Activated naive CD4-positive, alpha-beta T cell treated with anti-CD3 and anti-CD28 coated beads, Interleukin-2, amount 50 U/mL, for 16 hours (primary cell): Measurements from ENCODE around the gene SETD2.

ENCODE experiments used
- DNase-seq: peaks from one replicate; pipeline ENCODE4 v3.0.0-alpha.2; 2020

Gene SETD2

DNA sequence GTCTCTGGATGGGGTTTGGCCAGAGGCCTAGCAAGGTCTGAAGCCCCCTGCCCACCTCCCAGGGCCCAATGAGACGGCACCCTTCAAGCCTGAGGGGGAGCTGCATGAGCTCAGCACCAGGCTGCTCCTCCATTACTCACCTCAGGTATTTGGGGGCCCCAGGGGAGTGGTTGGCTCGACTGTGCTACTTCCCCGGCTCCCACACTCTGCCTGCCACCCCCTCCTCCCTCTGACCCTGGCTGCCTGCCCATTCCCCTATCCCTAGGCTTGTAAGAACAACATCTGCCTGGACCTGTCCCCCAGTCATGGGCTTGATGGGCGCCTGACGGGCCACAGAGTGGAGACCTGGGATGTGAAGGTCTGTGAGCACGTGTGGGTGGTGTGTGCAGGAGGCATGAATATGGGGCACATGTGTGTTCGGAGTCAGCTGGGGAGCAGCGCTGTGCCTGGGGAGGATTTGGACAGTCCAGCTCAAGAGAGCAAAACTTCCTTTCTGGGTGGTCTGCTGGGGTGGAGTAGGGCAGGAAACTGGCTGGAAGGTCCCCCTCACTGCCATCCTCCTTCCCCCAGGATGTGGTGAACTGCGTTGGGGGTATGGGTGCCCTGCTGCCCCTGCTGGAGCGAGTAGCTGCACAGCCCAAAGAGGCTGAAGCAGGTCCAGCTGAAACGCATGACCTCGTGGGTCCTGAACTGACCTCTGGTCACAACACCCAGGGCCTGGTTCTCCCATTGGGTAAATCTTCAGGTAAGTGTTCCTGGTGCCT lies 167.0 kb downstream of the SETD2 start:
- DNase-seq: no peak

DNA sequence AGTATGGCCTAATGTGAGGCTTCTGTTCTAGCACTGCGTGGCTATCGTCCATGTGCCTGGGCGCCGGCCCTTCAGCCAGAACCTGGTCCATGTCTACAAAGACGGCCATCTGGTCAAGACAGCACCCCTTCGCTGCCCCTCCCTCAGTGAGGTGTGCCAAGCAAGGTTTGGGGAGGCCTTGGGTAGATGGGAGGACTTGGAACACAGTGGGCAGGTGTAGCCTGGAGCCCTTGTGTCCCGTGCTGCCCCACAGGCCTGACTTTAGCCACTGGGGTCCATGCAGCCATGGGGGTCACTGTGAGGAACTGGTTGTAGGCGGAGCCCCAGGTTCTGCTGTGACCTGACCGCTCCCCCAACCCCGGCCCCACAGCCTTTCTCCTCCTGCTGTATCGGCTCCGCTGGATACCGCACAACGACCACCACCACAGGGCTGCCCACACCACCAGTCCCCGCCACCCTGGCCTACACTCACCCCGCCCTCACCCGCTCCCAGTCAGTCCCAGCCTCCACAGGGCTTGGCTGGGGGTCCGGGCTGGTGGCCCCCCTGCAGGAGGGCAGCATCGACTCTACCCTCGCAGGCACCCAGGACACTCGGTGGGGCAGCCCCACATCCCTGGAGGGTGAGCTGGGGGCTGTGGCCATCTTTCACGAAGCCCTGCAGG lies 167.9 kb downstream of the SETD2 start:
- DNase-seq: no peak

DNA sequence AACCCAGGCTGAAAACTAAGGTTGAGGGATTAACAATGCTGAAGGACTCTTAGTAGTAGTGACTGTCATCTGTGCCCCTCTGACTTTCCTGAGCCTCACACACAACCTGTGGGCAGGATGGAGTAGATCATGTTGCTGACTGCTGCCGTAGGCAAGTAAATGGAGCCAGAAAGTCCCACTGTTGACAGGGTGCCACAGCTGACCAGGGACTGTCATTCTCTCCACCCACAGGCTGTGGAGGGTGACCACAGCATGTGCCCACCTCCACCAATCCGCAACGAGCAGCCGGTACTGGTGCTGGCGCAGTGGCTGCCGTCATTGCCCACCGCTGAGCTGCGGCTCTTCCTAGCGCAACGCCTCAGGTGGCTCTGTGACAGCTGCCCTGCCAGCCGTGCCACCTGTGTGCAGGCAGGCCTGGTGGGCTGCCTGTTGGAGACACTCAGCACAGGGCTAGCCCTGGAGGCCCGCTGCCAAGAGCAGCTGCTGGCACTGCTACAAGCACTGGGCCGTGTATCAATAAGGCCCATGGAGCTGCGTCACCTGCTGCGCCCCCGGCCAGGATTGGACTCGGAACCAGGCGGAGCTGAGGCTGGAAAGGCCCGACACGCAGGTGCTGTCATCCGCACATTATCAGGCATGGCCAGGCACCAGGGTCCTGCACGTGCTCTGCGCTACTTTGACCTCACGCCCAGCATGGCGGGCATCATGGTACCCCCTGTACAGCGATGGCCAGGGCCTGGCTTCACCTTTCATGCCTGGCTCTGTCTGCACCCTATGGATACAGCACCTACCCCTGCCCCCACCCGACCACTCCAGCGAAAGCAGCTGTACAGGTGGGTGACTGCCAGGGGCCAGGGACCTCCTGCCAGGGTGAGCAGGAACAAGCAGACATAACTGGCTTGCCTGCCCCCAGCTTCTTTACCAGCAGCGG lies 168.8 kb downstream of the SETD2 start:
- DNase-seq: no peak

DNA sequence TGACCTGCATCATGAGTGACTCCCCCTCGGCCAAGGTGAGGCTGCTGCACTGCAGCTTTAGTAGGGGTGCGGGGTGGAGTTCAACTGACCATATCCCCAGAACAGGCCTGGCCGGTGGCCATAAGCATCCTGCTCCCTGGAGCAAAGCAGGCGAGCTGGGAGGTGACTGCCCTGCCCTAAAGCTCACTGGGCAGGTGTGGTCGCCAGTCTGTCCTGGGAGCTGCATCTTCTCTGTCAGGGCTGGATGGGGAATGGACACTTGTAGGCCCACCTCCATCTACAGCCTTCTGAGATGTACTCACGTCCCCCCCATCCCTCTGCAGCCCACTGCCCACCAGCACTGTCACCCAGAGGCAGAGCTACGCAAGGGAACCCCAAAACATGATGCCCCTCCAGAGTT lies 169.9 kb downstream of the SETD2 start:
- no peak for DNase-seq

DNA sequence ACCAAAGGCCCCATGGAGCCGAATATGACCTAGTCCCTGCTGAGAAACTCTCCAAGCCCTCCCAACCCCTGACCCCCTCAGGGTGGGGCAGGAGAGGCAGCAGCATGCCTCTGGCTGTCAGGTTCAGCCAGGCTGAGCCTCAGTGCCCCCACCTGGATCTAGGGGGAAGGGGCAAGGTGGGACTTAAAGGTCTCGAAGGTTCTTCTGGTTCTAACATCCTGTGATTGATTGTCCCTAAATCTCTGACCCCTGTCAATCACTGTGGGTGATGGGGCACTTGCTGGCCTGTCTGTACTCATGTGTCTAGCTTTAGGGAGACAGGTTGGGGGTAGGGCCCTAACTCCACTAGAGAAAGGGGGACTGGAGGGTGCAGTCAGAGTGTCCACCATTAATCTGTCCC lies 170.6 kb downstream of the SETD2 start:
- no peak for DNase-seq

- DNase-seq: no peak
Observed at GRCh38 chr3:46992231-46992630, 171.7 kb downstream of the SETD2 start.

DNA sequence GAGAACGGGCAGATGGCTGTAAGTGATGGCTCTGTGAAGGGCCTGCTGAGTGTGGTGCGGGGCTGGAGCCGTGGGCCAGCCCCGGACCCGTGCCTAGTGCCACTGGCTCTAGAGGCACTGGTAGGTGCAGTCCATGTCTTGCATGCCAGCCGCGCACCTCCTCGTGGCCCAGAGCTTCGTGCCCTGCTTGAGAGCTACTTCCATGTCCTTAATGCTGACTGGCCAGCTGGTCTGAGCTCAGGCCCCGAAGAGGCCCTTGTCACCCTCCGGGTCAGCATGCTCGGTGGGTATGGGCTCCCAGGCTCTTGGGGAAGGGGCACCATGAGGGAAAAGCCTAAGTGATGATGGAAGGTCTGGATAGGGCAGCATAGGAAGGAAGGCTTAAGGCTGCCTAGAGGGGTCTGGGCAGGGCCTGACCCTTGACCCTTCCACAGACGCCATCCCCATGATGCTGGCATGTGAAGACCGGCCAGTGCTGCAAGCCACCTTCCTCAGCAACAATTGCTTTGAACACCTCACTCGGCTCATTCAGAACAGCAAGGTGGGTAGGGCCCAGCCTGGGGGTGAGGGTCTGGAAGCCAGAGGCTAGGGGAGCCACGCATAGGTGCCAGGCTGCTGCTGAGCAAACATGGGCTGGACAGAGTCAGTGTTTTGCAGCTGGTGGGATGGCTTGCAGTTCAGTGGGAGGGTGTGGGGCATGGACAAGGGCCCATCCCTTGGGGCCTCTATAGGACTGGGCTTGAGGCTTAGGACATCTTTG lies 172.3 kb downstream of the SETD2 start:
- no peak for DNase-seq

- DNase-seq: no peak
Observed at GRCh38 chr3:46990573-46991374, 173.1 kb downstream of the SETD2 start.

DNA sequence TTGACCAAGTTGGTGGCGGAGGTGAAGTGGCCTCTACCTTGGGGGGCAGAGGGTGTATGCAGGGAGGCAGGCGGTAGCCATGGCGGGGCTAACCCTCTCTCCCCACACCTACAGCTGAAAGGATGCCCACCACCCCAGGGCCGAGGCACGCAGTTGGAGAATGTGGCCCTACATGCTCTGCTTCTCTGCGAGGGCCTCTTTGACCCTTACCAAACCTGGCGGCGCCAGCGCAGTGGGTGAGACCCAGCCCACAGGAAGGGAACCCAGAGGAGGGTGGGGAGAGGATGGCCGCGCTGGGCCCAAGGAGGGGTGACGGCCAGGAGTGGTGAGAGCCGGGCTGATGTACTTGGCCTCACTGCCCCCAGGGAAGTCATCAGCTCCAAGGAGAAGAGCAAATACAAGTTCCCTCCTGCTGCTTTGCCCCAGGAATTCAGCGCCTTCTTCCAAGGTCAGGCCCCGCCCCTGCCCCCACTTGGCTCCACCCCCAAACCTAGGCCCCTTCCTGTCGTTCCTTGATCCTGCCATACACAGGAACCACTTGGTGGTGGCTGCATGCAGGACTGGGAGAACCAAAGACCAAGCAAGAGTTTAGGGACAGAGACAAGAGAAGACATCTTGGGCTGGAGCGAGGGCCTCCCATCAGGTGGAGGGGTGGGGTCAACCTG lies 174.6 kb downstream of the SETD2 start:
- no peak for DNase-seq

GRCh38 chr3:46988616-46989015 lies 175.3 kb downstream of the SETD2 start:
- DNase-seq: no peak

DNA sequence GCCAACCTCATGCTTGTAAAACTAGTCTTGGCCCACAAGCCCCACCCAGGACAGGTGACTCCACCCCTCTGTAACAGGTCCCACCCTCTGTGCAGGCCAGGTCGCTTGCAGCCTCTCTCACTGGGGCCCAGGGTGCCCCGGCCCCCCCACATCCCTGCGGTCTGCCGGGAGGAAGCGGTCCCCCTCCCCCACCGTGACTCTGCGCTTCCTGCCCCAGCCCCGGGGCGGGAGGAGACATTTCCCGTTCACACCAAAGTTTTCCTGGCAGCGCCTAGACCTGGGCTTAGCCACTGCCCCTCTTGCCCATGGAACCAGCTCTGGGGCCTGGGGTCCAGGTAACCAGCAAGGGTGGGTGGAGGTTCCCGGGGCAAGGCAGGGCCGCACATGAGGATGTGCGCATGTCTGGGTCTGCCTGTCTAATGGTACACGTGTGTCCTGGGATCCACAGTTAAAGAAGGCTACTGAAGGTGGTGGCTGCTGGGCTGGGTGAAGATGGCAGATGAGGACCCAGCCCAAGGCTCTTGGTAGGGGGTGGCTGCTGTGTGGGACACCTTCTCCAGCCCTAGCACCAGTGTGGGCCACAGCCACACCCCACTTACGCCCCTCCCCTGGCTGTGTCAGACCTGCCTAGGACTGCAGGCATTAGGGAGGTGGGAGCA lies 176.0 kb downstream of the SETD2 start:
- peak; percentile 77 for DNase-seq

DNA sequence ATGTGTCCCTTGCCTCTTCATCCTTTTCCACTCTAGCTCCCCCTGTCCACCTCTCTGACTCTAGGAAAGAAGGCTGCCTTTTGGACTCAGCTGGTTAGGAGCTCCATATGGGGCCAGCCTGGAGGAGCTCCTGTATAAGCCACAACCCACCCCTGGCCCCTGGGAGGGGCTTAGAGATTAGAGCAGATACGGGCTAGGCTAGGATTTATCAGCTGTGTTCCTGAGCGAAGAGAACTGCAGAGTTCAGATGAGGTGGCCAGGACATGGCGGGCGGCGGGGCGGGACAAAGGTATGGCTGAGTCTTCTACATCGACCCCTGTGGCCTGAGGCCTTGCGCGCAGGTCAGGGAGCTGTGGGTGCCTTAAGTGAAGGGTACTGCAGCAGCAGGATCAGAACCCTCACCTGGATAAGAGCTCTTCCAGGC lies 176.6 kb downstream of the SETD2 start:
- no peak for DNase-seq

- DNase-seq: no peak
Observed at GRCh38 chr3:46986782-46987310, 177.1 kb downstream of the SETD2 start.

DNA sequence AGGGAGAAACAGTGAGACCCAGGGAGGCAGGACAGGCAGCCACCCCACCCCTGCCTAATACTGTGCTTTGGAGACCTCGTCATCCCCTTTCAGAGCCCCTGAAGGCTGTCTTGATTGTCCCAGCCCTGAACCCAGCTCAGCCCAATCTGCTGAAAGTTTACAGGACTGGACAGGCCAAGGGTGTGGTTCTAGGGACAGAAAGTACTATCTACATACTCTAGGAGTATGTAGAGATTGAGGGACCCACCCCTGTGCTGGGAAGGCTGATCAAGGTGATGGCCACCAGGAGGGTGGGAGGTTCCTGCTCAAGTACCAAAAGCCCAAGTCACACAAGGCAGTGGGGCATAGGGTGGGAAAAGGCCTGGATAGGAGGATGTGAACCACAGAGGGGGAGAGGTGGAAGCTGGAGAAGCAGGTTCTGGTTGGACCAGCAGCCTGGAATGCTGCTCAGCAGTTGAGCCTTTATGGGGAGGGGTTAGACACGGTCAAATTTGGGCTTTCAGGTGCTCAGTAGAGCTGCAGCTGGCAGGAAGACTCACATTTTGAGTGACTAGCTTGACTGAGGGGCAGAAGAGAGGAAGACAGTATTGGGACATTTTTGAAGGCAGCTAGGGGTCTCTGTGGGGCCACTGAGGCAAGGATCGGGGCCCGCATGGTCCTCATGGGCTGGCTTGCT lies 177.7 kb downstream of the SETD2 start:
- no peak for DNase-seq

GRCh38 chr3:46985588-46985987 lies 178.3 kb downstream of the SETD2 start:
- DNase-seq: no peak

GRCh38 chr3:46984591-46985459 lies 179.1 kb downstream of the SETD2 start:
- DNase-seq: no peak

- DNase-seq: no peak
Observed at GRCh38 chr3:46982546-46982945, 181.4 kb downstream of the SETD2 start.

GRCh38 chr3:46981932-46982471 lies 181.9 kb downstream of the SETD2 start:
- DNase-seq: no peak
